ENCODE data around the gene DNAI2.

The DNAI2 gene

GRCh38 chr17:74237321-74237720, 36.7 kb upstream of the DNAI2 start:
- no peak for DNase-seq (ENCODE audit: low spot score)
- TF ChIP-seq, protein P1, sequence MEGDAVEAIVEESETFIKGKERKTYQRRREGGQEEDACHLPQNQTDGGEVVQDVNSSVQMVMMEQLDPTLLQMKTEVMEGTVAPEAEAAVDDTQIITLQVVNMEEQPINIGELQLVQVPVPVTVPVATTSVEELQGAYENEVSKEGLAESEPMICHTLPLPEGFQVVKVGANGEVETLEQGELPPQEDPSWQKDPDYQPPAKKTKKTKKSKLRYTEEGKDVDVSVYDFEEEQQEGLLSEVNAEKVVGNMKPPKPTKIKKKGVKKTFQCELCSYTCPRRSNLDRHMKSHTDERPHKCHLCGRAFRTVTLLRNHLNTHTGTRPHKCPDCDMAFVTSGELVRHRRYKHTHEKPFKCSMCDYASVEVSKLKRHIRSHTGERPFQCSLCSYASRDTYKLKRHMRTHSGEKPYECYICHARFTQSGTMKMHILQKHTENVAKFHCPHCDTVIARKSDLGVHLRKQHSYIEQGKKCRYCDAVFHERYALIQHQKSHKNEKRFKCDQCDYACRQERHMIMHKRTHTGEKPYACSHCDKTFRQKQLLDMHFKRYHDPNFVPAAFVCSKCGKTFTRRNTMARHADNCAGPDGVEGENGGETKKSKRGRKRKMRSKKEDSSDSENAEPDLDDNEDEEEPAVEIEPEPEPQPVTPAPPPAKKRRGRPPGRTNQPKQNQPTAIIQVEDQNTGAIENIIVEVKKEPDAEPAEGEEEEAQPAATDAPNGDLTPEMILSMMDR (IDR thresholded peaks at IDR 0.05; ENCODE audit: extremely low read depth, insufficient read depth, missing control alignments): no peak
- in situ Hi-C loops (cut with MboI; ENCODE audit: low pct_unique_long_range_greater_than_20kb, low sequenced_read_pairs, unreplicated experiment): no loop called here

- TF ChIP-seq, protein P1 (IDR thresholded peaks at IDR 0.05; ENCODE audit: extremely low read depth, insufficient read depth, missing control alignments): no peak
- DNase-seq (ENCODE audit: low spot score): no peak
- in situ Hi-C loops (cut with MboI; ENCODE audit: low pct_unique_long_range_greater_than_20kb, low sequenced_read_pairs, unreplicated experiment): no loop called here
These were observed 34.9 kb upstream of the DNAI2 start for GRCh38 chr17:74239172-74239571.

DNA sequence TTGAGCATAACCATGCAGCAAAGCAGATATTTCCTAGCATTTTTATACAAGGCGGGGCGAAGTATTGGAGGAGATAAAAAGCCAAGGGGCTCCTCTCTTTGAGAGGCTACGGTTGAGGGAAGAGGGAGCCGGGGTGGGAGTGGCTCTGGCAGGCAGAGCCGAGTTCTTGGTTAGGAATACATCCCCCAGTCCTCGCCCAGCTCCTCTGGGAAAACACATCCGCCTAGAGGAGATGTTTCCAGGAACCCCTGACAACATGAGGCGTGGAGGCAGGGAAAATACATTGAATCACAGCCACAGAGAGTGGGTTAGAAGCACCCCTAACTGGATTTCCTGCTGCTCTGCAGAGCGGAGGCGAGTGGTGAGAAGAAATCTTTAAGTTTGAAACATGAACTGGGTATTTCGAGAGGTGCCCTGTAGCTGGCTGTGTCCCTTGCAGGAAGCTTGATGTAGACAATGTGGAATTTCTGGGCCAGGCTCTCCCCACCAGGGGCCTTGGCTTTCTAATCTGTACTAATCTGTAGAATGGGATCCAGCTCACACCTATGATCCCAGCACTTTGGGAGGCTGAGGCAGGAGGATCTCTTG, 33.3 kb upstream of the DNAI2 start:
- in situ Hi-C loops (cut with MboI; ENCODE audit: low pct_unique_long_range_greater_than_20kb, low sequenced_read_pairs, unreplicated experiment): no loop called here
- TF ChIP-seq, protein P1 (IDR thresholded peaks at IDR 0.05; ENCODE audit: extremely low read depth, insufficient read depth, missing control alignments): no peak
- no peak for DNase-seq (ENCODE audit: low spot score)

- TF ChIP-seq, protein P1 (IDR thresholded peaks at IDR 0.05; ENCODE audit: extremely low read depth, insufficient read depth, missing control alignments): no peak
- in situ Hi-C loops (cut with MboI; ENCODE audit: low pct_unique_long_range_greater_than_20kb, low sequenced_read_pairs, unreplicated experiment): no loop called here
- DNase-seq (ENCODE audit: low spot score): no peak
These were observed 32.6 kb upstream of the DNAI2 start for GRCh38 chr17:74241431-74241830.

DNA sequence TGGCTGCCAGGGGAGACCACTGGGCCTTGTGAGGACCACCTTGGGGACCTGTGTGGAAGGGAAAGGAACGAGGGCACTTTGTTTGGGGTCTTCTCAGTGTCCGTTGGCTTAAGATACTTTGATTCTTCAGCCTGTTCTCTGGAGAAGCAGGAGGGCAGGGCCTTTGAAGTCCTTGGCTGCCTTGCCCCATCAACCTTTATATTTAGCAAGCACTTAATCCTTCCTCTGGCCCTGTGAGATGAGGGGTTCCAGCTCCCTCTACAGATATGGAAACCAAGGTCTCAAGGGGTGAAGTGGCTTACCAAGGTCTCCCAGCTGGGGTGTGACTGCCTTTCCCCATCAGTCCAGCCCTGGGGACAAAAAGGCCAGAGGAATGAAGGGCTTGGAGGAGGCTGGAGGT, 32.2 kb upstream of the DNAI2 start:
- in situ Hi-C loops (cut with MboI; ENCODE audit: low pct_unique_long_range_greater_than_20kb, low sequenced_read_pairs, unreplicated experiment): no loop called here
- TF ChIP-seq, protein P1 (IDR thresholded peaks at IDR 0.05; ENCODE audit: extremely low read depth, insufficient read depth, missing control alignments): no peak

GRCh38 chr17:74243013-74243755, 30.9 kb upstream of the DNAI2 start:
- in situ Hi-C loops (cut with MboI; ENCODE audit: low pct_unique_long_range_greater_than_20kb, low sequenced_read_pairs, unreplicated experiment): no loop called here
- TF ChIP-seq, protein P1 (IDR thresholded peaks at IDR 0.05; ENCODE audit: extremely low read depth, insufficient read depth, missing control alignments): no peak
- no peak for DNase-seq (ENCODE audit: low spot score)

More for the DNA sequence above, 32.2 kb upstream of the DNAI2 start:
- no peak for DNase-seq (ENCODE audit: low spot score)

All from GM13977 (cell line).